H1 (cell line): ENCODE data around the gene RNF182.

Experiments
- CHD7 ChIP-seq: fragments of 300-600 bp; sonication (generic); IDR thresholded peaks from 2 replicates; pipeline ENCODE4 v1.7.1; 2012; ENCODE audit warnings: low read length, moderate library complexity, mild to moderate bottlenecking, inconsistent platforms; ENCODE audit not compliant: insufficient replicate concordance
- CREB1 ChIP-seq: IDR thresholded peaks from 2 replicates; pipeline ENCODE4 v1.6.1; 2012; ENCODE audit warnings: inconsistent platforms
- CTCF ChIP-seq, 3 experiments: IDR thresholded peaks; 1 replicate in 2 of 3; 2 replicates in 1 of 3; pipeline versions ENCODE4 v1.5.1 to v1.6.1; 2011; ENCODE audit warnings: low read length in 3 of 3, mild to moderate bottlenecking in 3 of 3, inconsistent platforms in 2 of 3, low read depth in 1 of 3, moderate library complexity in 1 of 3; ENCODE audit not compliant: insufficient read depth in 1 of 3; ENCODE audit errors: control extremely low read depth in 1 of 3
- EZH2 ChIP-seq: fragments of 200-600 bp; sonication (generic); IDR thresholded peaks from 2 replicates; pipeline ENCODE4 v1.7.1; 2012; ENCODE audit warnings: low read depth, mild to moderate bottlenecking, moderate library complexity, low read length, inconsistent platforms; ENCODE audit not compliant: severe bottlenecking
- PHF8 ChIP-seq: fragments of 200-600 bp; sonication (generic); conservative IDR thresholded peaks from 2 replicates; pipeline ENCODE4 v1.7.1; 2012; ENCODE audit warnings: low read depth, mild to moderate bottlenecking, inconsistent platforms, low read length, moderate library complexity
- RAD21 ChIP-seq, 2 experiments: IDR thresholded peaks in 1 of 2; conservative IDR thresholded peaks in 1 of 2; 2 replicates each; pipeline ENCODE4 v1.6.1; 2011; ENCODE audit warnings: low read depth in 2 of 2, low read length in 2 of 2, improper control_type of control experiment in 1 of 2, inconsistent platforms in 1 of 2, mild to moderate bottlenecking in 1 of 2, moderate library complexity in 1 of 2
- RXRA ChIP-seq: IDR thresholded peaks from 2 replicates; pipeline ENCODE4 v1.6.1; 2011; ENCODE audit warnings: low read depth, mild to moderate bottlenecking, low read length, moderate library complexity; ENCODE audit not compliant: insufficient read depth
- SIN3A ChIP-seq, 2 experiments: IDR thresholded peaks in 1 of 2; conservative IDR thresholded peaks in 1 of 2; 2 replicates each; pipeline ENCODE4 v1.6.1; 2011 to 2012; ENCODE audit warnings: low read length in 2 of 2, improper control_type of control experiment in 1 of 2, low read depth in 1 of 2, mild to moderate bottlenecking in 1 of 2
- SIX5 ChIP-seq: IDR thresholded peaks from 2 replicates; pipeline ENCODE4 v1.6.1; 2011; ENCODE audit warnings: mild to moderate bottlenecking, low read depth, low read length
- SUZ12 ChIP-seq: fragments of 200-600 bp; sonication (generic); IDR thresholded peaks from 2 replicates; pipeline ENCODE4 v1.6.1; 2012; ENCODE audit warnings: mild to moderate bottlenecking, inconsistent platforms, low read length, moderate library complexity, mixed read lengths
- TCF12 ChIP-seq: IDR thresholded peaks from 2 replicates; pipeline ENCODE4 v1.6.1; 2011; ENCODE audit warnings: low read depth, mild to moderate bottlenecking, low read length
- YY1 ChIP-seq: IDR thresholded peaks from 2 replicates; pipeline ENCODE4 v1.6.1; 2011; ENCODE audit warnings: low read depth, mild to moderate bottlenecking, low read length

- TF ChIP-seq CREB1 = no peak
- no peak for TF ChIP-seq EZH2
- no peak for TF ChIP-seq CTCF (IDR thresholded peaks at IDR 0.05; ENCODE audit: control extremely low read depth in 1 of 3, insufficient read depth in 1 of 3, low read depth in 1 of 3, low read length in 3 of 3)
- no peak for TF ChIP-seq PHF8
- no peak for TF ChIP-seq RAD21 (IDR thresholded peaks at IDR 0.05 in 1 of 2, conservative IDR thresholded peaks at IDR 0.05 in 1 of 2; ENCODE audit: low read depth in 2 of 2, low read length in 2 of 2)
- no peak for TF ChIP-seq SUZ12
- no peak for TF ChIP-seq RXRA
- TF ChIP-seq CHD7 = no peak
- no peak for TF ChIP-seq TCF12
- TF ChIP-seq YY1 = no peak
- no peak for TF ChIP-seq SIN3A (conservative IDR thresholded peaks at IDR 0.05 in 1 of 2, IDR thresholded peaks at IDR 0.05 in 1 of 2; ENCODE audit: low read depth in 1 of 2, low read length in 2 of 2)
- no peak for TF ChIP-seq SIX5
Observed at GRCh38 chr6:13978787-13979186, 54.0 kb downstream of the RNF182 start.
